ENCODE data around the gene PPM1N. TPM values are rescaled to one million over a fixed set of nuclear protein-coding genes. Genes with fewer than 3 reads are reported as not detected.
A peak's percentile ranks its signal among the peaks of the same experiment; 100 is the strongest.

PPM1N gene
- total and polyA plus RNA-seq, 11 donors, result 0.23 to 2.7 (median 0.65) TPM; not detected in 5

- peak overlapping the region in 8 of 12 donors; percentile 10 to 67 (median 50) for H3K27ac ChIP-seq
- peaks cover 7 to 67% (median 34%) of the 10 kb centered on the region in 12 donors for H3K4me1 ChIP-seq
- H3K27me3 ChIP-seq, result peaks cover 0 to 25% (median 9%) of the 10 kb centered on the region in 9 donors
- no peak for TF ChIP-seq POLR2A (IDR thresholded peaks at IDR 0.05)
- TF ChIP-seq CTCF (IDR thresholded peaks at IDR 0.05), result no peak
- H3K36me3 ChIP-seq, result no peaks in the 10 kb centered on the region
- peak in 2 of 4 donors; percentile 28 to 44 for ATAC-seq
- intact Hi-C loops (cut with DNase I), result loop anchor here in 2 of 10 donors (10.0 kb wide), 1 partner anchor 148 kb away; no protein-coding TSS in a partner anchor
- peak in 4 of 5 donors; percentile 59 to 81 (median 64) for DNase-seq
- peak overlapping the region; percentile 57 to 98 (median 78) for H3K4me3 ChIP-seq
- H3K9me3 ChIP-seq, result no peaks in the 10 kb centered on the region
- WGBS, 4 donors, result 0 to 3% (median 1%) methylated on average over 7 to 54 of the region's 54 CpGs
Measured at GRCh38 chr19:45496349-45496953, 1.8 kb upstream of the PPM1N start.

- Histone ChIP-seq H3K4me1 (peaks cover 7 to 69% (median 30%) of the 10 kb centered on the region in 12 donors), H3K27ac (no peak overlapping the region), H3K9me3 (no peaks in the 10 kb centered on the region), H3K27me3 (peaks cover 0 to 25% (median 9%) of the 10 kb centered on the region in 9 donors), H3K36me3 (no peaks in the 10 kb centered on the region), H3K4me3 (peak overlapping the region in 2 of 12 donors; percentile 45 to 52)
- WGBS, 4 donors, result 26 to 38% (median 27%) methylated on average over 16 of the region's 16 CpGs
- DNase-seq (no peak), ATAC-seq (no peak)
- TF ChIP-seq CTCF (IDR thresholded peaks at IDR 0.05) (no peak), POLR2A (IDR thresholded peaks at IDR 0.05) (no peak)
- intact Hi-C loops (cut with DNase I), result loop anchor here in 2 of 10 donors (10.0 kb wide), 1 partner anchor 147 kb away; no protein-coding TSS in a partner anchor
Measured at GRCh38 chr19:45497791-45498190, 452 bp upstream of the PPM1N start.

GRCh38 chr19:45499196-45500180, 1.2 kb downstream of the PPM1N start:
- Histone ChIP-seq H3K36me3 (no peaks in the 10 kb centered on the region), H3K4me3 (peak overlapping the region in 8 of 12 donors; percentile 7 to 51 (median 20)), H3K27me3 (peaks cover 0 to 25% (median 9%) of the 10 kb centered on the region in 9 donors), H3K4me1 (peaks cover 7 to 62% (median 27%) of the 10 kb centered on the region in 12 donors), H3K9me3 (no peaks in the 10 kb centered on the region), H3K27ac (no peak overlapping the region)
- 9 to 11% (median 10%) methylated on average over 36 to 37 of the region's 37 CpGs for WGBS, 4 donors
- TF ChIP-seq CTCF (IDR thresholded peaks at IDR 0.05), result no peak
- TF ChIP-seq POLR2A (IDR thresholded peaks at IDR 0.05), result no peak
- ATAC-seq (peak in 2 of 4 donors; percentile 4 to 5), DNase-seq (no peak)
- intact Hi-C loops (cut with DNase I), result loop anchor here in 2 of 10 donors (10.0 kb wide), 1 partner anchor 145 kb away; no protein-coding TSS in a partner anchor
